Measurements from ENCODE around the gene FGFRL1.
"Not testable (repeated sequence)": the region's sequence is repeated elsewhere in the genome, so short reads cannot be mapped to it uniquely, and the experiment has no call there.

FGFRL1 gene

DNA sequence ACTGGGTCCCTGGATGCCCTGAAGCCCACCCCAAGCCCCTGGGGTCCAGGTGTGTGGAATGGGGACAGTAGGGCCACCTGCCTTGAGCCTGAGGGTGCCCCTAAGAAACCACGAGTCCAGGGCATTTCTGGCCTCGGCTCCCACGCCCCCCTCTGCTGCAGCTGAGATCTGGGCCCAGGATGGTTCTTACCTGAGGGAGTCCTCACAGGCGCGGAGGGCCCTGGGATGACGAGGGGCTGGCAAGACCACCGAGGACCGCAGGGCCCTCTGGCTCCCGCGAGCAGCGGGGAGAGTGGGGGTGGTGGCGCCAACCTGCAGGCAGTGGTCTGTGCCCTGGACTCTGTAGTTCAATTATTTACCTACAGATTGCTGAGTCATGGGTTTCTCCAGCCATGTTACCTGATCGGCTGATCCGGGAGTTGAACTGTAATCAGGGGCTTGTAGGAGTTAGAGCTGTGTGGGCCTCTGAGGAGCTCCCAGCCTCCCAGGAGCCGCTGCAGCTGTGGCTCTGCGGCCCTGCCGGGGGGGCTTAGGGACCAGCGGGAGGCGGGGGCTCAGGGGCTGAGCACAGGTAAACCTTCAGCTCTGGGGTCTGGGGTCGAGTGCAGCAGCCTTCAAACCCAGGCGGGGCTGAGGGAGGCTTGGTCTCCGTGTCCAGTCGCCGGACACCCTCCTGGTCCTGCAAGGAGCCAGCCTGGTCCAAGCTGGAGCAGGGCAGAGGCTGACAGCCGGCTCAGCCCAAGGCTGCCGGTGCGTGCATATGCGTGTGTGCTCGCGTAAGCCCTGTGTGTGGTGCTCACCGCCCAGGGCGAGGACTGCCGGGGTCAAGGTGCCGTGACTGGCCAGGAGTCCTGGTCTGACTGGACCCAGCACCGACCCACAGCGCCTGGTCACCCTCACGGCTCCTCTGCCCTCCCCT is 18.1 kb upstream of the FGFRL1 start, which contains the start of gene SLC26A1:
TSS of gene SLC26A1 (minus strand) at position 294 of the 919 bp plus-strand sequence. CDS start 1,701 bp downstream, outside the sequence.
- DNase-seq: no peak

- no peak for DNase-seq
Observed at GRCh38 chr4:995311-996026, 16.0 kb upstream of the FGFRL1 start.

DNA sequence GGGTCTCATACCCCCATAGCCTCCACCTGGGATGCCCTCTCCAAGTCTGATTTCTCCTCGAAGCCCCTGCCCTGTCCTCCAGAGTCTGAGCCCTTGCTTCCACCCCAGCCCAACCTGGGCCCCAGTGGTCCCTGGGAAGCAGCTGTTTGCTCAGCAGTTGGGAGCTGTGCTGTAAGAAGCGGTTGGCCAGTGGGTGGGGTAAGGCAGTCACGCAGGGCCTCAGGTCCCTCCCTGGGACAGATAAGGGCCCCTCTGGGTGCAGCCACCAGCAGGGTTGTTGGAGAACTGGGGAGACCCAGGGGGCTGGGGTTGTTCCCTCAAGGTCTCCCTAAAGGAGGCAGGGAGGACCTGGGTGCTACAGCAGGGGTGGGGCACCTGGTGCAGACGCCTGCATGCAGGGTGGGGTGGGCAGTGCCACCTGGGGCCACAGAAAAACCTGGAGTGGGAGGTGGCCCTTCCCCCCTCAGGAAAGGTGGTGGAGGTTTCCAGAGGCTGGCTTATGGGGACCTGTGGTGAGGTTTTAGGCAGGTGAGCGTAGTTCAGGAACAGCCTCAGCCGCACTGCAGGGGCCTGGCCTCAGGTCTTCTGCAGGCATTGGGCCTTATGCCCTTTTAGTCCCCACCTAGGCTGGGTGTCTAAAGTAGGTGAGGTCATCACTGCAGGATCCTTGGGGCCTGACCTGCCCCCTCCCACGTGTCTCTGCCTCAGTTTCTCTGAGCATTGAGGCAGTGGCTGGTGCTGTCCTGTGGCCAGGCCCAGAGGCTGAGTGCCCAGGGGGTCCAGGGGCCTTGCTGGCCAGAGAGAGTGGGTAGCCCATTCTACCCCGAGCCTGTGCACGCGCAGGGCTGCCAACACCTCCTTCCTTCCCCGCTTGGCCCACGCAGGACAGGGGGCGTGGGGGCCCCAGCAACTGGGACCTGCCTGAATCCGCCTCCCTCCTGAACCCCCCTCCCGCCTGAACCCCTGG is 15.1 kb upstream of the FGFRL1 start:
- no peak for DNase-seq

GRCh38 chr4:996997-997374 is 14.4 kb upstream of the FGFRL1 start:
- DNase-seq: peak in 1 of 2 experiments; percentile 12

DNA sequence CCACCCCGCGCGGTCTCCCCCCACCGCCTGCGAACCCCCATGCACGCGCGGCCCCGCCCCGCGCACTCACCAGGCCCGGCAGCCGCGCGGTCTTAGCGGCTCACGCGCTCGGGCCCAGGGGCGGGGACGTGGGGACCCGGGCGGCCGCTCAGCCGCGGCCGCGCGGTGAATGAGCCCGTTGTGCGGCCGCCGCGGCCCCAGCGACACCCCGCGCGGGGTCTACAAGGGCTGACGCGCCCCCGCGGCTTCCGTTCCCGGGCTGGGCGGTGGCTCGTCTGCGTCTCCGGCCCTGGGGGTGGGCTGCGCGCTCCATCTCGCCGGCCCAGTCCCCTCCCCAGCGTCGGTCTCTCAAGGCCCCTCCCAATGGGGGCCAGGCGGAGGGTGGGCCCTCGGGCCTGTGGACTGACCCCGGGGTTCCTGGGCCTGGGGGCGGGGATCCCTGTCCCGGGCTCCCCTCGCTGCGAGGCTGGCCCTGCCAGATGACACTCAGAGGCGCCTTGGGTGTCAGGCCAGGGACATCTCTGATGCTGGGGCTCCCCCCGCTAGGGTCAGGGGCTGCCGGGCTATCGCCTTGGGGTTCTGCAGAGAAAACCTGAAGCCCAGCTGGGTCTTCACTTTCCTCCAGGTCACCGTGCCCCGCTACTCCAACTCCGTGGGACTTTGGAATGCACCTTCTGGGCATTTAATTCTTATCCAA is 13.9 kb upstream of the FGFRL1 start:
- DNase-seq: no peak

DNA sequence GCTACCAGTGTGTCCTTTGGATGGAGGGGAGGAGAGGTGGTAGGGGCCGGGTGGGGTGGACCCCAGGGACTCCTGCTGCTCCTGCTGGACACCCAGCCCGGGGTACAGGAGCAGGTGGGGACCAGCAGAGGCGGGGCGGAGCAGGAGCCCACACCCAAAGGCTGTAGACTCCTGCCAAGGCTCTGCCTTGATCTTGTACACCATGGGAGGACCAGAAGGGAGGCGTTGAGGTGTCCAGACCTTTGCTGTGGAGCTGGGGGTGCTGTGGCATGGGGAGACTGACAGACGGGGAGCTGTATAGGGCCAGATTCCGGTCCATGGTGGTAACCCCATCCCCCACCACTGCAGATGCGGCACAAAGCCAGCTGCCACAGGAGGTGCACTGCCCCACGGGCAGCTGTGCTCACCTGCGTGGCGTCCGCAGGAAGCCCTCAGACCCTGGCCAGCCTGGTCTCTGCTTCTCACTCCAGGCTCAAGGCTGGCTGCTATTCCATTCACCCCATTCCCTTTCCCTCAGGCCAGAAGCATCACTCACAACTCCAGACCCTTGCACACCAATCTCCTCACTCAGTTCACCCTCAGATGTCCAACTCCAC is 13.2 kb upstream of the FGFRL1 start:
- DNase-seq: no peak

GRCh38 chr4:999240-999863 is 12.1 kb upstream of the FGFRL1 start:
- DNase-seq: not testable (repeated sequence)

GRCh38 chr4:999882-1000425 is 11.5 kb upstream of the FGFRL1 start:
- no peak for DNase-seq

DNA sequence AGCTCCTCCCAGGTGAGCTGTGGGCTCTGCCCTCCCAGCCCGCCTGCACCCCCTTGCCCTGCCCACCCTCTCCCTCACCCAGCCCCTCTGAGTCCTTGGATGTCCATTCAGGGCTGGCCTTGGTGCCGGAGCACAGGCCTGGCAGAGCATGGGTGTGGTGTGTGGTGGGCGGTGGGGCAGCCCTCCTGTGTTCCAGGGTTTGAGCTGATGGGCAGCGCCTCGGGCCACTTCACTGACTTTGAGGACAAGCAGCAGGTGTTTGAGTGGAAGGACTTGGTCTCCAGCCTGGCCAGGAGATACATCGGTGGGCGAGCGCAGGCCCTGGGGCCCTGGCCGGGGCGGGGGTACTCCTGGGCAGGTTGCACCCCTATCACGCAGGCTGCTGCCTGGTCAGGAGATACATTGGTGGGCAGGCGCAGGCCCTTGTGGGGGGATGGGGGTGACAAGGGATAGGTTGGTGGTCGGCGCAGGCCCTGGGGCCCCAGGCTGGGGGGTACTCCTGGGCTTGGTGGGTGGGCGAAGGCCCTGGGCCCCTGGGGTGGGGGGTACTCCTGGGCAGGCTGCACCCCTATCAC is 10.7 kb upstream of the FGFRL1 start:
- DNase-seq: no peak

DNA sequence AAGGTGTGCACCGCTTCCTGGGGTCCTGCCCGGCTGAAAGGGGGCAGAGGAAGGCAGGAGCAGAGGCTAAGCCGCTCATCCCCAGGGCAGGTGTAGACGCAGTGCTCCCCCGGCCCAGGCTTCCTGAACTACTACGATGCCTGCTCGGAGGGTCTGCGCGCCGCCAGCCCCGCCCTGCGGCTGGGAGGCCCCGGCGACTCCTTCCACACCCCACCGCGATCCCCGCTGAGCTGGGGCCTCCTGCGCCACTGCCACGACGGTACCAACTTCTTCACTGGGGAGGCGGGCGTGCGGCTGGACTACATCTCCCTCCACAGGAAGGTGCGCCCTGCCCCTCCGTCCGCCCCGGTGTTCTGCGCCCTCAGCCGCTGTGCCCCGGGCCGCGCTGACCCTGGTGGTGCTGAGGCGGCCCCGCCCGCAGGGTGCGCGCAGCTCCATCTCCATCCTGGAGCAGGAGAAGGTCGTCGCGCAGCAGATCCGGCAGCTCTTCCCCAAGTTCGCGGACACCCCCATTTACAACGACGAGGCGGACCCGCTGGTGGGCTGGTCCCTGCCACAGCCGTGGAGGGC is 9.8 kb upstream of the FGFRL1 start:
- DNase-seq: no peak

- no peak for DNase-seq
Observed at GRCh38 chr4:1002131-1002630, 9.2 kb upstream of the FGFRL1 start.

DNA sequence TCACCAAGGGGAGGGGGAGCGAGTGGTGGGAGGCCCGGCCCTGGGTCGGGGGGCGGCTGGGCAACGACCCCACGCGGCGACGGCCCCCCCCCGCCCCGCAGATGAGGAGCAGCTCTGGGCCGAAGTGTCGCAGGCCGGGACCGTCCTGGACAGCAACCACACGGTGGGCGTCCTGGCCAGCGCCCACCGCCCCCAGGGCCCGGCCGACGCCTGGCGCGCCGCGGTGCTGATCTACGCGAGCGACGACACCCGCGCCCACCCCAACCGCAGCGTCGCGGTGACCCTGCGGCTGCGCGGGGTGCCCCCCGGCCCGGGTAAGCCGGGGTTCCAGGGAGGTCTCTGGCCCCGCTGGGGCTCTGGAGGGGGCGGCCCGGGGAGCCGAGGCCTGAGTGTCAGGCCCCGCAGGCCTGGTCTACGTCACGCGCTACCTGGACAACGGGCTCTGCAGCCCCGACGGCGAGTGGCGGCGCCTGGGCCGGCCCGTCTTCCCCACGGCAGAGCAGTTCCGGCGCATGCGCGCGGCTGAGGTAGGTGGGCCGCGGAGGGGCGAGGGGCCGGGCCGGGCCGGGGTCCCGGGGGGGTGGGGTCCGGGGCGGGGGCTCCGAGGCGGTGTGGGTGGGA is 8.7 kb upstream of the FGFRL1 start:
- no peak for DNase-seq

DNA sequence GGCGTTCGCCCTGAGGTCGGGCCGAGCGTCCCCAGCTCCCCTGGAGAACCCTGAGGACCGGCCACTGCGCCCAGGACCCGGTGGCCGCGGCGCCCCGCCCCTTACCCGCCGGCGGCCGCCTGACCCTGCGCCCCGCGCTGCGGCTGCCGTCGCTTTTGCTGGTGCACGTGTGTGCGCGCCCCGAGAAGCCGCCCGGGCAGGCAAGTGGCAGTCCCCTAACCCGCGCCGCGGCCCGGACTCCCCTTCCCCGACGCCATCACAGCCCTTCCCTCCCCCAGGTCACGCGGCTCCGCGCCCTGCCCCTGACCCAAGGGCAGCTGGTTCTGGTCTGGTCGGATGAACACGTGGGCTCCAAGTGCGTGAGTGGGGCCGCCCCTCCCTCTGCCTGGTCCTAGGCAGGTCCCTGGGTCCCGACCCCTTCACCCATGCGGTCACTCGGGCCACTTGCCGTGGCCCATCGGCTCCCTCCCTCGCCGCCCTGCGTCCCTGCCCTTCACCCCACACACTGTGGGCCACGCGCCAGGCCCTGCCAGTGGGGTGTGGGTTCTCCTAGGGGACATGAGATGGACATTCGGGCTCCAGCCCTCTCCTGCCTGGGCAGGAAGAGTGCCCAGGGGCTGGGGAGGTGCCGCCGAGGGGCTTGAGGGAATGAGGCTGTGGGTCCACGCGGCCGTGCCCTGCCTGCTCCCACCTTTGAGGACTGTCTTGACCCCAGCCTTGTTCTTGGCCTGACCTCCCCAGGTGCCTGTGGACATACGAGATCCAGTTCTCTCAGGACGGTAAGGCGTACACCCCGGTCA is 8.0 kb upstream of the FGFRL1 start:
- no peak for DNase-seq

DNA sequence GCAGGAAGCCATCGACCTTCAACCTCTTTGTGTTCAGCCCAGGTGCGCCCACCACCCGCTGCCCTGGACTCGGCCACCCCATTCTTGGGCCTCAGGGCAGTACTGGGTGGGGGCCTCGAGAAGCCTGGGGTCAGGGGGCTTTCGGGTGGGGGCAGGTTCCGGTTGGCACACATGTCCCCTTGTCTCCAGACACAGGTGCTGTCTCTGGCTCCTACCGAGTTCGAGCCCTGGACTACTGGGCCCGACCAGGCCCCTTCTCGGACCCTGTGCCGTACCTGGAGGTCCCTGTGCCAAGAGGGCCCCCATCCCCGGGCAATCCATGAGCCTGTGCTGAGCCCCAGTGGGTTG is 7.4 kb upstream of the FGFRL1 start:
- no peak for DNase-seq

GRCh38 chr4:1004557-1005485 is 6.6 kb upstream of the FGFRL1 start:
- DNase-seq: no peak

- no peak for DNase-seq
Observed at GRCh38 chr4:1006856-1007255, 4.6 kb upstream of the FGFRL1 start.

DNA sequence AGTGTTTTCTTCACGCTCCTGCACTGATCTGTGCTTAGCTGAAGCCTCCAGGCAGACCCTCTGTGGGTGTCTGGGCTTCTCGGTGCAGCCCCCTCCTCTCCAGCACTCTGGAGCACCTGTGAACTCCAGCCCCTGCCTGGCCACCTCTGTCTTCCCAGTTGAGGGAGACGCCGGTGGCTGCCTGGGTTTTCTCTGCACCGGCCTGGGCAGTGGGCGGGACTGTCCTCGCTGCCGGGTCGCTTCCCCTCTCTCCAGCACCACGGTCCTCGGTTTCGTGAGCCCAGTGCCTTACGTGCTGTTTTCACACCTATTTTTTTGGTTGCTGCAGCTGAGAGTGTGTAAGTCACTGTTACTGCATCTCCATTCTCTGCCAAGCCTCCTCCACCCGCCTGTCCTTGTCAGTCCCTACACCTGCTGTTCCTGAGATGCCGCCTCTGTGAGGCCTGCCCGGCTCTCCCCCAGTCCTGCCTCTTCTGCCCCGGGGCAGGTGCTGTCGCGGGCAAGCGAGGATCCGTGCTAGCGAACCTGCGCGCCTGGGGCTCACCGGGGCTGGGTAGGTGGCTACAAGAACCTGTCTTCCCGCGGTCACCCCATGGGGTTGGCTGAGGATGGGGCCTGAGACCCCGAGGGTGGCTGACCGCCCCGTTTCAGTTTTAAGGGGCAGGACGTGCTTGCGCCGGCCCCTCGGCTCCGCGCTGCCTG is 2.4 kb upstream of the FGFRL1 start:
- DNase-seq: no peak
